Sigmoid colon (tissue), 7 donors: ENCODE measurements around the gene C5orf15. TPM values are rescaled to one million over a fixed set of nuclear protein-coding genes. Genes with fewer than 3 reads are reported as not detected.
A peak's percentile ranks its signal among the peaks of the same experiment; 100 is the strongest.

ENCODE experiments used
- DNase-seq: peaks from one replicate; pipeline ENCODE4 v3.0.0-alpha.2; 2019
- H3K27ac ChIP-seq, 4 donors: fragments of 200-600 bp; sonication (generic); one replicate each; pipeline ENCODE4 v1.5.1; 2016 to 2019; ENCODE audit warnings: mild to moderate bottlenecking in 1 of 4
- H3K27me3 ChIP-seq, 3 donors: fragments of 200-600 bp; sonication (generic); one replicate each; pipeline ENCODE4 v1.5.1; 2019; ENCODE audit warnings: mild to moderate bottlenecking in 1 of 3
- H3K36me3 ChIP-seq, 4 donors: fragments of 200-600 bp; sonication (generic); one replicate each; pipeline ENCODE4 v1.5.1; 2016 to 2019
- H3K4me1 ChIP-seq, 4 donors: fragments of 200-600 bp; sonication (generic); one replicate each; pipeline ENCODE4 v1.5.1; 2017 to 2019
- H3K4me3 ChIP-seq, 4 donors: fragments of 200-600 bp; sonication (generic); one replicate each; pipeline ENCODE4 v1.5.1; 2017 to 2019; ENCODE audit warnings: mild to moderate bottlenecking in 2 of 4, moderate library complexity in 1 of 4
- H3K9me3 ChIP-seq, 4 donors: fragments of 200-600 bp in 3 of 4; sonication (generic) in 3 of 4; one replicate each; pipeline versions ENCODE4 v1.5.1 to v1.6.1; 2013 to 2019
- EP300 ChIP-seq, 4 donors: sonication (generic); formaldehyde crosslinking; IDR thresholded peaks; one replicate each; pipeline ENCODE4 v1.6.1; 2017; ENCODE audit warnings: antibody characterized with exemption in 4 of 4
- POLR2A ChIP-seq, 2 donors: fragments of 450-650 bp; IDR thresholded peaks; one replicate each; pipeline ENCODE4 v1.6.1; 2016; ENCODE audit warnings: antibody characterized with exemption in 2 of 2, mild to moderate bottlenecking in 2 of 2, moderate library complexity in 2 of 2
- POLR2AphosphoS5 ChIP-seq, 4 donors: sonication (generic); formaldehyde crosslinking; IDR thresholded peaks; one replicate each; pipeline ENCODE4 v1.6.1; 2017; ENCODE audit warnings: antibody characterized with exemption in 4 of 4
- WGBS, 2 donors: extraction: QIAGEN DNeasy Blood & Tissue Kit; methylation state at CpG; one replicate each; pipeline ENCODE4 v1.1.7; 2013; 5-methylcytosine and 5-hydroxymethylcytosine counted together
- intact Hi-C: fragments of 100-400 bp; cut with DNase I; formaldehyde crosslinking; loops from one replicate; pipeline ENCODE4 v1.15.1; 2023
- polyA plus RNA-seq, 3 donors: library from polyadenylated mRNA; stranded (reverse); fragments of 200-250 nt; gene quantifications; one replicate each; pipeline ENCODE4 v1.2.3, GENCODE V29; 2013
- total RNA-seq, 4 donors: library from RNA; depleted of rRNA; stranded (reverse); fragments of >200 nt; gene quantifications; one replicate each; pipeline ENCODE4 v1.1.0, GENCODE V29; 2016
- TF ChIP-seq, protein P1 (sequence below), 4 experiments: fragments of 450-650 bp in 3 of 4; fragments of 200-600 bp in 1 of 4; IDR thresholded peaks; one replicate each; pipeline ENCODE4 v1.5.1; 2016 to 2019; ENCODE audit warnings: antibody characterized with exemption in 4 of 4, mild to moderate bottlenecking in 3 of 4, moderate library complexity in 2 of 4
- donor health status: healthy with polysubstance abuse.
- donor health status: Bipolar disorder and iron deficiency.
- donor health status: healthy.

C5orf15 gene
- total and polyA plus RNA-seq, 7 donors = 6.6 to 38.5 (median 26.0) TPM

DNA sequence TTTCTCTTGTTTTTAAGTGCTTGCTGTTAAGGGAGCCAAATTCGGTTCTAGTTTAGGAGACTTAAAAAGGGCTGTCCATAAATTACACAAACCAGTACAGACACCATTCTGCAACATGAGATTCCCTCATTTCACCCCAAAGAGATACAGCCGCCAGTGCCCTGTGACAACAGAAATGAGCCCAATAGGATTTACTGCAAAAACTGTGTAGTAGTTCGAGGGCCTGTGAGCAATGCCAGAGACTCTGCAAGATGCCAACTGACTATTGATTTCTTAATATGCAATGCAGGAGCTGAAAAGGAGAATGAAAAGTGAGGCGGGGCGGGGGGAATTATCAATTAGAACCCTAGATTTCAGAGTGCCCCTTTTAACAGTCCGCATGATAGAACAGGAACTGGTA lies 5.7 kb upstream of the C5orf15 start:
- intact Hi-C loops = no loop called here
- TF ChIP-seq POLR2AphosphoS5 (IDR thresholded peaks at IDR 0.05) (no peak), POLR2A (IDR thresholded peaks at IDR 0.05) (no peak), EP300 (IDR thresholded peaks at IDR 0.05) (no peak)
- TF ChIP-seq, protein P1, sequence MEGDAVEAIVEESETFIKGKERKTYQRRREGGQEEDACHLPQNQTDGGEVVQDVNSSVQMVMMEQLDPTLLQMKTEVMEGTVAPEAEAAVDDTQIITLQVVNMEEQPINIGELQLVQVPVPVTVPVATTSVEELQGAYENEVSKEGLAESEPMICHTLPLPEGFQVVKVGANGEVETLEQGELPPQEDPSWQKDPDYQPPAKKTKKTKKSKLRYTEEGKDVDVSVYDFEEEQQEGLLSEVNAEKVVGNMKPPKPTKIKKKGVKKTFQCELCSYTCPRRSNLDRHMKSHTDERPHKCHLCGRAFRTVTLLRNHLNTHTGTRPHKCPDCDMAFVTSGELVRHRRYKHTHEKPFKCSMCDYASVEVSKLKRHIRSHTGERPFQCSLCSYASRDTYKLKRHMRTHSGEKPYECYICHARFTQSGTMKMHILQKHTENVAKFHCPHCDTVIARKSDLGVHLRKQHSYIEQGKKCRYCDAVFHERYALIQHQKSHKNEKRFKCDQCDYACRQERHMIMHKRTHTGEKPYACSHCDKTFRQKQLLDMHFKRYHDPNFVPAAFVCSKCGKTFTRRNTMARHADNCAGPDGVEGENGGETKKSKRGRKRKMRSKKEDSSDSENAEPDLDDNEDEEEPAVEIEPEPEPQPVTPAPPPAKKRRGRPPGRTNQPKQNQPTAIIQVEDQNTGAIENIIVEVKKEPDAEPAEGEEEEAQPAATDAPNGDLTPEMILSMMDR (IDR thresholded peaks at IDR 0.05) = no peak
- Histone ChIP-seq H3K4me1 (peaks cover 0 to 14% (median 8%) of the 10 kb centered on the region in 4 donors), H3K9me3 (no peaks in the 10 kb centered on the region), H3K36me3 (peaks cover 20 to 69% (median 36%) of the 10 kb centered on the region in 4 donors), H3K4me3 (no peak overlapping the region), H3K27me3 (no peaks in the 10 kb centered on the region), H3K27ac (no peak overlapping the region)
- DNase-seq = no peak
- 92 to 95% methylated on average over 6 of the region's 6 CpGs for WGBS, 2 donors

DNA sequence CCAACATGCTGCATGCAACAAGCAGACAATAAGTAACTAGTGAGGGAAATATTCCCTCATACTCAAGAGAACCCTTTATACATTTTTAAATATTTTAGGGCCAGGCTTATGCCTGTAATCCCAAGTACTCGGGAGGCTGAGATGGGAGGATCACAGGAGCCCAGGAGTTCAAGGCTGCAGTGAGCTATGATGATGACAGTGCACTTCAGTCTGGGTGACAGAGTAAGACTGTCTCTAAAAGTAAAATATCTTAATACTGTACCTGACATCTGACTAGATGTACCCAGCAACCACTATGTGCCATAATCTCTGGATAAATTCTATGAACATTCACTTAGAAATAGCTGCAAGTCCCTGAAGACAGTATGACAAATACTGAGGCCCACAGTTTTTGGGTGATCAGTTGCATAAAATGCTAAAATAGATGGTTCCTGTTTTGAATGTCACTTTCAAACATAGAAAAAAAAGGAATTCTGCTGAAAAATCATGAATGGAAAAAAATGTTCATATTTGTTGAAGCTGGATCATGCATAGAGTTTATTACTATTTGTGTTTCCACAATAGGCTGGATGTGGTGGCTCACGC lies 2.0 kb upstream of the C5orf15 start:
- DNase-seq = no peak
- H3K27me3 ChIP-seq = no peaks in the 10 kb centered on the region
- peaks cover 11 to 37% (median 25%) of the 10 kb centered on the region in 4 donors for H3K36me3 ChIP-seq
- H3K4me3 ChIP-seq = no peak overlapping the region
- peak overlapping the region in 1 of 4 donors; percentile 92 for H3K27ac ChIP-seq
- TF ChIP-seq POLR2AphosphoS5 (IDR thresholded peaks at IDR 0.05) (no peak), EP300 (IDR thresholded peaks at IDR 0.05) (no peak), POLR2A (IDR thresholded peaks at IDR 0.05) (no peak)
- TF ChIP-seq, protein P1 (IDR thresholded peaks at IDR 0.05) = no peak
- 85 to 86% methylated on average over 2 of the region's 2 CpGs for WGBS, 2 donors
- H3K9me3 ChIP-seq = no peaks in the 10 kb centered on the region
- intact Hi-C loops = no loop called here
- peaks cover 0 to 24% (median 20%) of the 10 kb centered on the region in 4 donors for H3K4me1 ChIP-seq

DNA sequence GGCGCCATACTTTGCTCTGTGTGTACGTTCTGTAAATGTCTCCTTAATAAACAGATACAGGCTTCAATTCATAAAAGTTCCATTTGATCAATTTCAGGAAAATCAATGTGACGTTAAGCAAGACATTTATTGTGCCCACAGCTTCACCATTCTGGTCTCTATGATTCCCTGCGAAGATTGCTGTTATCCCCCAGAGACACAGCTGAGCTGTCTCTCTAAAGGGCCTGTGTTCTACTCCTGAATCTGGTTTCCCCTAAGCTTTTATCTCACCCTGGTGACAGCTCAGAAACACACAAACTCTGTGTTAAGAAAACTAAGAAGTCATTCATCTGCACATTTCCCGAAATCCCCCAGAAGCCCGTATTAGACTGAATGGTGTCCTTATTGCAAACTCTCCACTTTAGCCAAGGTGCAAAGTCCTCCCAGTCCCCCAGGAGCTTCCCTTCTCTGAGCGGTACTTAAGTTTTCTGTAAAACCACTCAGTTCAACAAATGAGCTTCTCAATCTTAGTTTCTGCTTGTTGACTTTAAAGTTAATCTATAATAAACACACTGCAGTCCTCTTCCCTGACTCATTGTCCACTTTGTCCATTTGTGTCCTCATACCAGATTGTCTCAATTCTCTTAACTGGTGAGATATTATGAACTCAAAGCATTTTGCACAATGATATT lies 1.4 kb upstream of the C5orf15 start:
- Histone ChIP-seq H3K36me3 (peaks cover 6 to 31% (median 20%) of the 10 kb centered on the region in 4 donors), H3K4me3 (no peak overlapping the region), H3K4me1 (peaks cover 0 to 24% (median 20%) of the 10 kb centered on the region in 4 donors), H3K27me3 (no peaks in the 10 kb centered on the region), H3K9me3 (no peaks in the 10 kb centered on the region), H3K27ac (peak overlapping the region; percentile 88 to 92 (median 92))
- TF ChIP-seq POLR2A (IDR thresholded peaks at IDR 0.05) (no peak), POLR2AphosphoS5 (IDR thresholded peaks at IDR 0.05) (no peak), EP300 (IDR thresholded peaks at IDR 0.05) (no peak)
- TF ChIP-seq, protein P1 (IDR thresholded peaks at IDR 0.05) = no peak
- intact Hi-C loops = no loop called here
- no peak for DNase-seq
- WGBS, 2 donors = 70 to 75% methylated on average over 7 of the region's 7 CpGs

DNA sequence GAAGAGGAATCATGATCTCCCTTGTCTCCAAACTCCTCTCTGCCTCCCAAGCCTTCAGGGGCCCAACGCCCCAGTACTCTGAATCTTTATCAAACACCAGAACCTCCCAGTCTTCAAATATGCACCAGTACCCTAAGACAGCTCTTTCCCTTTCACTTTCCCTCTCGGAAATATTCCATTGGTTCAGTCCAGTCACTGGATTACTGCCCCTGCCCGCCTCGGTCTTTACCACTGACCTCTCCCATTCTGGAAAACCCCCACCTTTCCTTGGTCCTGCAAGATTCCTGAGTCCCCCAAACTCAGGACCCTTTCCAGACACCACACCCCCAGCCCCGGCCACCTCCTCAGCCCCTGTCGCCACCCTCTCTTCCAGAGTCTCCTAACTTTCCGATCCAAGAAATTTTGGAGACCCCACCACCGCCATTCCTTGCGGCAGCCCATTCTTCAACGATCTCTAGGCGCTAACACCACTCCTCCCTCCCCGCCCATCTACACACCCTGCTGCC lies 674 bp downstream of the C5orf15 start:
- 1 to 4% methylated on average over 12 of the region's 12 CpGs for WGBS, 2 donors
- Histone ChIP-seq H3K27me3 (no peaks in the 10 kb centered on the region), H3K4me3 (peak overlapping the region; percentile 71 to 85 (median 76)), H3K9me3 (no peaks in the 10 kb centered on the region), H3K27ac (peak overlapping the region; percentile 88 to 92 (median 92)), H3K4me1 (peaks cover 0 to 33% (median 20%) of the 10 kb centered on the region in 4 donors), H3K36me3 (peaks cover 0 to 11% (median under 1%) of the 10 kb centered on the region in 4 donors)
- TF ChIP-seq POLR2A (IDR thresholded peaks at IDR 0.05) (no peak), POLR2AphosphoS5 (IDR thresholded peaks at IDR 0.05) (no peak)
- TF ChIP-seq, protein P1 (IDR thresholded peaks at IDR 0.05) = no peak
- intact Hi-C loops = loop anchor here (1.0 kb wide), 1 partner anchor 38 kb away; no protein-coding TSS in a partner anchor
- peak; percentile 65 for DNase-seq
